Endothelial cell of hepatic sinusoid (primary cell): ENCODE results near the gene CD1E.
"Not testable (repeated sequence)": the region's sequence is repeated elsewhere in the genome, so short reads cannot be mapped to it uniquely, and the experiment has no call there.

Experiments used
- in situ Hi-C: cut with HindIII; loops from 2 replicates; pipeline ENCODE4 v1.10.0; 2017; ENCODE audit warnings: low sequenced_read_pairs

CD1E gene

GRCh38 chr1:158357441-158357840, 3.7 kb downstream of the CD1E start:
- in situ Hi-C loops = no loop called here

GRCh38 chr1:158362482-158362881, 8.8 kb downstream of the CD1E start:
- in situ Hi-C loops = no loop called here

GRCh38 chr1:158362941-158363340, 9.2 kb downstream of the CD1E start:
- in situ Hi-C loops = no loop called here

- in situ Hi-C loops = no loop called here
Observed at GRCh38 chr1:158366783-158367182, 13.1 kb downstream of the CD1E start.

- in situ Hi-C loops = no loop called here
Observed at GRCh38 chr1:158371188-158371953, 17.7 kb downstream of the CD1E start.

GRCh38 chr1:158374101-158374500, 20.4 kb downstream of the CD1E start:
- in situ Hi-C loops = not testable (repeated sequence)

GRCh38 chr1:158374860-158375259, 21.2 kb downstream of the CD1E start:
- in situ Hi-C loops = no loop called here

GRCh38 chr1:158390331-158390730, 36.6 kb downstream of the CD1E start:
- in situ Hi-C loops = no loop called here

- in situ Hi-C loops = no loop called here
Observed at GRCh38 chr1:158391099-158391498, 37.4 kb downstream of the CD1E start.

GRCh38 chr1:158393476-158393875, 39.8 kb downstream of the CD1E start:
- in situ Hi-C loops = no loop called here

GRCh38 chr1:158396646-158397045, 43.0 kb downstream of the CD1E start:
- in situ Hi-C loops = no loop called here

- in situ Hi-C loops = no loop called here
Observed at GRCh38 chr1:158398818-158399514, 45.3 kb downstream of the CD1E start, which contains the start of gene OR10T2. Gene OR10T2 (minus strand): TSS chr1:158399466. CDS start chr1:158399466, 0 bp downstream.

GRCh38 chr1:158400871-158401270, 47.2 kb downstream of the CD1E start:
- in situ Hi-C loops = no loop called here

- in situ Hi-C loops = no loop called here
Observed at GRCh38 chr1:158407092-158407491, 53.4 kb downstream of the CD1E start.
